Peyer's patch (tissue), 4 donors: ENCODE measurements around the gene LRRC4B.

Source experiments
- CTCF ChIP-seq, 6 experiments: fragments of 450-650 bp in 4 of 6; fragments of 200-600 bp in 2 of 6; sonication (generic) in 1 of 6; IDR thresholded peaks; one replicate each; pipeline ENCODE4 v1.5.1; 2017 to 2019; ENCODE audit warnings: antibody characterized with exemption in 6 of 6, mild to moderate bottlenecking in 3 of 6, moderate library complexity in 1 of 6
- POLR2A ChIP-seq, 2 donors: fragments of 450-650 bp; IDR thresholded peaks; one replicate each; pipeline ENCODE4 v1.5.1; 2017; ENCODE audit warnings: antibody characterized with exemption in 2 of 2, mild to moderate bottlenecking in 2 of 2, moderate library complexity in 2 of 2

- no peak for TF ChIP-seq CTCF (IDR thresholded peaks at IDR 0.05)
- TF ChIP-seq POLR2A (IDR thresholded peaks at IDR 0.05) = no peak
Measured at GRCh38 chr19:50555033-50555432, 13.2 kb downstream of the LRRC4B start.
